HEK293 (cell line): ENCODE data around the gene ALOX12B.

Experiments used
- CTCF ChIP-seq: fragments of 450-650 bp; formaldehyde crosslinking; IDR thresholded peaks from 2 replicates; pipeline ENCODE4 v1.5.1; 2016; ENCODE audit warnings: missing biosample characterization, missing genetic modification characterization
- KLF1 ChIP-seq: fragments of 450-650 bp; formaldehyde crosslinking; IDR thresholded peaks from 2 replicates; pipeline ENCODE4 v1.5.1; 2016; ENCODE audit warnings: missing biosample characterization, missing genetic modification characterization
- ZNF302 ChIP-seq: fragments of 450-650 bp; formaldehyde crosslinking; IDR thresholded peaks from 2 replicates; pipeline ENCODE4 v1.5.1; 2016; ENCODE audit warnings: missing biosample characterization, missing genetic modification characterization, low read depth

GRCh38 chr17:8062807-8063483, 24.6 kb downstream of the ALOX12B start:
- TF ChIP-seq CTCF, result no peak
- no peak for TF ChIP-seq ZNF302
- no peak for TF ChIP-seq KLF1
